M059J (cell line): ENCODE measurements around the gene APCDD1. TPM values are rescaled to one million over a fixed set of nuclear protein-coding genes. Genes with fewer than 3 reads are reported as not detected.
"Not testable (repeated sequence)": the region's sequence is repeated elsewhere in the genome, so short reads cannot be mapped to it uniquely, and the experiment has no call there.

ENCODE experiments used
- DNase-seq: peaks from one replicate; pipeline ENCODE4 v3.0.0-alpha.2; 2012; ENCODE audit warnings: low read depth
- total RNA-seq: library from RNA; depleted of rRNA; stranded (reverse); fragments of >200 nt; shearing (Covaris generic); gene quantifications from 2 replicates; pipeline ENCODE4 v1.2.3, GENCODE V29; 2014

APCDD1 gene
- total RNA-seq, 1 experiment from 2014 or later, result 6.8 TPM

DNA sequence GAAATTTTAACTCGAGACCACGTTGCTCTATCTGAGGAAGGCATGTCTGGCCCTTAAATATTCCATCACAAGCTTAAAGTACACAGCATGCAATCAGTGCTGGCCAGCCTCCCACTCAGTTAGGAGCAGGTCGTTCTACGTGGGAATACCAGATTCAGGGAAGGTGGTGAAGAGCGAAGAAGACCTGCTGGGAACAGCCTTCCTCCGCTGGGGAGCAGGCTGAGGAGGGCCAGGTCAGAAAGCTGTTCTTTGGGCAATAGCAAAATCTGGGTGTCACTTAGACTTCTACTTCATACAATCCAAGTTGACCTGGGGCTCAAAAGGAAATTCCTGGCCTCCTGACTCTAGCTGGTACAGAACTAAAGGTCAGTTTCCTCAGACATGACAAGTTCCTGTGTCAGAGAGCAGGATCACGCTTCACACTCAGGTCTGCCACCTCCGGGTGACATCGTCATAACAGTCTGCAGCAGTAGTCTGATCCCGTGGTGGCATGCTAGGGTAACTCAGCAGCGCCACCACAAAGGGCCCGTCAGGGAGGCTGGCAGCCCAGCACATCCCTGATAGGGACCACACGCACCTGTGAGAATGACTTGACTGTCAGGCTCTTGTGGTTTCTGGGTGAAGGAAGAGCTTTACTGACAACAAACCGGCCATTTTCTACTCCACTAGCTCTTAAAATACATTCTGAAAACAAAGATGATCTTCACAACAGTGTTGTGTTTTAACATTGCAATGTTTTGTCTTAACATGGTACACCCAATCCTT, 36.1 kb downstream of the APCDD1 start:
- DNase-seq, result no peak

DNA sequence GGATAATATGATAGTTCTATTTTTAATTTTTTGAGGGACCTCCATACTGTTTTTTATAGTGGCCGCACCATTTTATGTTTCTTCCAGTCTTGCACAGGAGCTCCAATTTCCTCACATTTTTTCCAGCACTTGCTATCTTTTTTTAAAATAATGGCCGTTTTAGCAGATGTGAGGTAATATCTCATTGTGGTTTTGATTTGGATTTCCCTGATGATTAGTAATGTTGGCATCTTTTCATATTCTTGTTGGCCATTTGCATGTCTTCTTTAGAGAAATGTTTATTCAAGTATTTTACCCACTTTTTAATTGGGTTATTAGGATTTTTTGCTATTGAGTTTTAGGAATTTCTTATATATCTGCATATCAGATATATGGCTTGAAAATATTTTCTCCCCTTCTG, 41.5 kb downstream of the APCDD1 start:
- DNase-seq, result peak; percentile 28

DNA sequence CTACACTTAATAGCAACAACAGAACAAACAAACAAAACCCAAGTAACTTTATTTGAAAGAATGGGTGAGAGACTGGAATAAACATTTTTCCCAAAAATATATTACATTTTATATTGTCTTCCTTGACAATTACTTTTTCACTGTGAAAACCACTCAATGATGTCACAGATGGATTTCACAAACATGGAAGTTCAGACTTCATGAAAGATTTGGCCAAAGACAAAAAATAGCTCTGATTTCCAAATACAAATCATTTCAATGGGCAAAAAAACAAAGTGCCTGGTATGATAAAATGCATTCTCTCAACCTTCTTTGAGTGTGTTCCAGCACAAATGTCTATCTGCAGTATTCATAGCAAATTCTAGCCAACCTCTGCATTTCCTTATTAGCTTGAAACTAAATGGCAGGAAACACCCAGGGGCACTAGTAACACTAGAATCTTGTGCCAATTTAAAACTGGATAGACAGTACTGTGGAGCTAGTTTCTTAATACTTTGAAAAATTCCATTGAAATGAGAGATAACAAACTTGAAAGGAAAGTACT, 42.8 kb downstream of the APCDD1 start:
- peak; percentile 22 for DNase-seq

DNA sequence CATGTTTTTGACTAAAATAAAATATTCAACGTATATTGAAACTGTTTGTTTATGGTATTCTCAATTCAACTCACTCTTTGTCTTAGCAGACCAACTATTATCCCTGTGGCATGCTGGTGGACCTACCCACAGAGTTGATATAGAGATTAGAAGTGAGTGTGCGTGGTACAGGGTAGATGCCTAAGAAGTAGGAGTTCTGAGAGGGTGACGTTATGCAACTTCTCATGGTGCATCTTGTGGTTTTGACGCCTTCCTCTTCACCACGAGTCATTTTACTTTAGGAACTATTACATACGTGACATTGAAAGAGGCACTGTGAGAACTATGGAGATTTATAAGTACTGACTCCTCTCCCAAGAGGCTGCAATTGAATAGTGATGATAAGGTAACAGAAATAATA, 44.8 kb downstream of the APCDD1 start:
- DNase-seq, result no peak

DNA sequence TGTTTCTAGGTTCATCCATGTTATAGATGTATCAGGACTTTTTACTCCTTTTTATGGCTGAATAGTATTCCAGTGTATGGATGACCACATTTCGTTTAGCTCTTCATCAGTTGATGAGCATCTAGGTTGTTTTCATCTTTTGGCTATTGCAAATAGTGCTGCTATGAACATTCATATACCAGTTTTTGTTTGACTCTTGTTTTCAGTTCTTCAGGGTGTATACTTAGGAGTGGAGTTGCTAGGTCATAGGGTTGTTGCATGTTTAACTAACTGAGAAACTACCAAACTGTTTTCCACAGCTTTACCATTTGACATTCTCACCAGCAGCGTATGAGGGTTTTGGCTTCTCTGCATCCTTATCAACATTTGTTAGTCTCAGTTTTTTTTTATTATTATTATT, 45.6 kb downstream of the APCDD1 start:
- no peak for DNase-seq

DNA sequence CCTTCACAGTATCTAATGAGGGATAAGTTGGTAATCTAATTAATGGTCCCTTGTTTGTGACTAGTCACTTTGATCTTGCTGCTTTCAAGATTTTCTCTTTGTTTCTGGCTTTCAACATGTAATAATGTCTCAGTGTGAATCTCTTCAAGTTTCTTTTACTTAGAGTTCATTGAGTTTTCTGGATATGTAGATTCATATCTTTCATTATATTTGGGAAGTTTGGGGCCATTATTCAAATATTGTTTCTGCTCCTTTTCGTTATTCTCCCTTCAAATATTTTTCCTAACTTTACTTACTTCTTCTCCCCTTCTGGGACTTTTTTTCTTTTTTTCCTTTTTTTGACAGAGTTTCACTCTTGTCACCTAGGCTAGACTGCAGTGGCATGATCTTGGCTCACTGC, 50.3 kb downstream of the APCDD1 start:
- DNase-seq, result no peak

DNA sequence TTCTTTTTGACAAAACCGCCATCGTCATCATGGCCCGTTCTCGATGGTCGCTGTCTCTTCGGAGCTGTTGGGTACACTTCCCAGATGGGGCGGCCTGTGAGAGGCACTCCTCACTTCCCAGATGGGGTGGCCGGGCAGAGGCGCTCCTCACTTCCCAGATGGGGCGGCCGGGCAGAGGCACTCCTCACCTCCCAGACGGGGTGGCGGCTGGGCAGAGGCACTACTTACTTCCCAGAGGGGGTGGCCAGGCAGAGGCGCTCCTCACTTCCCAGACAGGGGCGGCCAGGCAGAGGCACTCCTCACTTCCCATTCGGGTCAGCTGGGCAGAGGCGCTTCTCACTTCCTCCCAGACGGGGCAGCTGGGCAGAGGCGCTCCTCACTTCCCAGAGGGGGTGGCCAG, 51.5 kb downstream of the APCDD1 start:
- not testable (repeated sequence) for DNase-seq

DNA sequence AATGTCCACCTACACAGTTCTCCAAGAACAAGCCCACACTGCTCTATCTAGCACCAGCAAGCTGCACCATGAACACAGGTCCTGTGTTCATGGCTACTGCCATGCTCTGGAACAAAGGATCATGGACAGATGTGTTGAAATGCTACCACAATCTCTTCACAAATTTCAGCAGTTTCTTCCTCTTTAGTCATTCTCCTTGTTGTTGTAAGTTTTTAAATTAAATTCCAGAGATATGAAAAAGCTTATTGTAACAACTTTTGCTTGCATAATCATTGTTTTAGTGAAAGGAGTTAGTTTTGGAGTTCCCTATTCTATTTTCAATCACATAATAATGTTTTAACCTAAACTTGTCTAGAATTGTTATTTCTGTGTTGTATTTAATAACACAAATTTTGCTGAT, 54.2 kb downstream of the APCDD1 start:
- DNase-seq, result no peak

DNA sequence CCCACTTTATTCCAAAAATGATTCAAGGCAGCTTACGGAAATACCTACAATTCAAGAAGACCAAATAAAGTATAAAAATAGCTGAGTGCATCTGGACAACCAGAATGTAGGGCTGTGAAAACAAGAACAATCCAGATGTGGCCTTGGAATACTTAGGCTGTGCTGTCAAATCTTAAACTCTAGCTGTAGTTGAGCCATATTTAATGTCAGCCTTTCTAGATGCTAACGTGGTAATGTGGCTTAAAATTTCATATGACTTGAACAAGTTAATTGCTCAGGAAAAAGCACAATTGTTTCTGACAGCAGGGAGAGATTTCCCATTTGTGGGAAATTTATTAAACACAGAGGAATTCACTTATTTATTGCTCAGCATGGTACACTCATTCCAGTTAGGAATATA, 56.8 kb downstream of the APCDD1 start:
- DNase-seq, result no peak

DNA sequence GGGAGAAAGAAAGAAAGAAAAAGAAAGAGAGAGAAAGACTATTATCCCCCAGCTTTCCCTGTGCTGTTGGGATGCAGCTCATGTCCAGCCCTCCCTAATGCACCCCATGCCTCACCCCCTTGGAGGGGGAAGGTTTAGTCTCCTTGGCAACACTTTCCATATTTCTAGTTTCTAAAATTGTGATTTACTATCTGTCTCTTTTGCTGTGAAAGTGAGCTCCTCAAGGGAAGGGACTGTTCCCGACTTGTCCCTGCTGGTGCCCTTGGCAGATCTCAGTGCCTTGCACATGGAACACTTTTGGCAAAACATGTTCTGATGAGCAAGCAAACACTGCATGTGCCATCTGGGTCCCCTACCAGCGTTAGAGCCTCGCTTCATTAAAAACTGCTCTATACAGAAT, 59.6 kb downstream of the APCDD1 start:
- no peak for DNase-seq

DNA sequence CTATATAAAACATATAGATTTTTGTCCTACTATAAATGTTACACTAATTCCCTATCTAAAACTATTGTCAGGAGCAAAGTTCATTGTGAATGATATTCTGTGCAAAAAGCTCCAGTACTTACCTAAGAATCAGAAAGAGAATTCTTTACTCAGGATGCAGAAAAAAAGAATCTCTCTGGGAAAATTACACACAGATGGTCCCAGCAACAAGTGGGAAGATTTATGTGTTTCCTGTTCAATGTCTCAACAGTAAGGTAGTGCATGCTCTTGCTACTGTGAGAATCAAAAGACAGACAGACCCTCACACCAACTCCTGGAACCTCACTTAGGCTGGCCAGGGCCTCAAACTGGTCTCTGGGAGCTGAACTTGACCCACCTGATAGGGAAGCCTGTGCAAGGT, 60.2 kb downstream of the APCDD1 start:
- no peak for DNase-seq

DNA sequence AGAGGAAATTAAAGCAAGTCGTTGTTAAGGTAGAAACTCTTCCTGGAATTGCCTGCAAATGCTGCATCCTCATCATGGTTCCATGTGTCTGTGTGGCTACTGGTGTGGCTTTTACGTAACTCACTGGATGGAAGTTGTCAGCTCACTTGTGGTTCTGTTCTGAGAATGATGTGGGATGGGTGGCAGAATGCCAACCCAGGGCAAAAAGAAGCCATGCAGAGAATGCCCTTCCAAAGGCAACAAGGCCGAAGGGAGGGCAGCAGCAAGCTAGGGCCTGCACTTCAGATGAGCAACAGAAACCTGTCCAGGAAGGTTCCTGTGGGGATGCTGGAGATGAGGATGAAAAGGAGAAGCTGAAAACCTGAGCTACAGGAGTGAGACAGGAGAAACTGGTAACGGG, 61.0 kb downstream of the APCDD1 start:
- no peak for DNase-seq

DNA sequence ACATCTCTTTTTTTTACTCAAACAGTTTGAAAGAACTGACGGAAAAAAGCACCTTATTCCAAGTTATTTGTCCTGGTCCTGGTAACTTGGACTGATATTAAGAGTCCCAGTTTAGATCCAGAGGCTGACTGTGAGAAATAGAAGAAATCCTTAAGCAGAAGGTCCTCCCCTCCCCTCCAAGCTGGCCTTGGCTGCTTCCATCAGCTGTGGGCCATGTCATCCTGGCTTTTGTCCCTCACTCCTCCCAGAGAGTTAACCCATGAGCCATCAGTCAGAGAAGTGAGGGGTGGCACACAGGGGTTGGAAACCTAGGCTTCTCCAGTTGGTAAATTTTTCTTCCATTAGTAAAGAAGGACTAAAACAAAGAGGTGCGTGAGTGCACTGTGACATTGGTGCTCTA, 61.6 kb downstream of the APCDD1 start:
- no peak for DNase-seq

DNA sequence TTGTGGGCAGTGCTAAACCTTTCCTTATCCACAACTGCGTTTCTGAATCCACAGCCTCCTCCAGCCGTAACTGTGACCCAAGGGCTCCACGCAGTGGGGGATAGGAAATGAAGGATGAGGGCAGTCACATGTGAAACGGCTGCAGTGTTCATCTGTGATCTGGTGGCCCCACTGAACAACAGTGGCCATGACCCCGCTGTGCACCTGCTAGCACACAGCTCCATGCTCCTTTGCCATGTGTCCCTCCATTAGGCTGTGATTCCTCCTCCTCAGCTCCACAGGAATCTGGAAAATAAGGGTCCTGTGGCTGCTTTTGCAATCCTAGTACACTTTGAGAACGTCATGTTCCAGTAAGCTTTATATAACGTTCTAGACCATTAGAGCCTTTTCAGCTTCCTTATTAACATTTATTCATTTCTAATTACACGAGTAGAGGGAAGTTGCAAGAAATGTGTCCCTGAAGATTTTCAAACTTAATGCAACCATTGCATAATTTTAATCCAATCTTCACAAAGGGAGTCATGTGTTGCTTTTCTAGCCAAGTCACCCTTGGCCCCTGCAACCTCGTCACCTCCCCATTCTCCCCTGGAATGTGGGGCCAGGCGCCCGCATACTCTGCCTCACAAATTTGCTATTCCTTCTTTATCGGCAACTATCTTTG, 64.3 kb downstream of the APCDD1 start:
- peak; percentile 51 for DNase-seq

DNA sequence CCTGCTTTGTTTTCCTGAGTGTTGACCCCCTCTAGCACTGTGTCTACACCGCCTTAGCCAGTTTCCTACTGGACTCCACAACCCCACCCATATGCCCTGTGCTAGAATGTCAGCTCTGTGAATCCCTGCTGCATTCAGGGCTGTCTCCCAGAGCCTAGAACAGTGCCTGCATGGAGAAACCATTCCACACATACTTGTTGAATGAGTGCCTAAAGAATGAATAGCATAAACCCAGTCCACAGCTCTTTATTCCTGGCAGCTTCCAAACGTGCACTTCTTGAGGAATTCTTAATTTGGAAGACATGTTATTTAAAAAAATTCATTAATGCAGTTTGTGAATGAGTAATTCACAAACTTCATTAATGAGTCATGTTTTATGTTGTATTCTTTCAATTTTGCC, 64.9 kb downstream of the APCDD1 start:
- DNase-seq, result no peak

DNA sequence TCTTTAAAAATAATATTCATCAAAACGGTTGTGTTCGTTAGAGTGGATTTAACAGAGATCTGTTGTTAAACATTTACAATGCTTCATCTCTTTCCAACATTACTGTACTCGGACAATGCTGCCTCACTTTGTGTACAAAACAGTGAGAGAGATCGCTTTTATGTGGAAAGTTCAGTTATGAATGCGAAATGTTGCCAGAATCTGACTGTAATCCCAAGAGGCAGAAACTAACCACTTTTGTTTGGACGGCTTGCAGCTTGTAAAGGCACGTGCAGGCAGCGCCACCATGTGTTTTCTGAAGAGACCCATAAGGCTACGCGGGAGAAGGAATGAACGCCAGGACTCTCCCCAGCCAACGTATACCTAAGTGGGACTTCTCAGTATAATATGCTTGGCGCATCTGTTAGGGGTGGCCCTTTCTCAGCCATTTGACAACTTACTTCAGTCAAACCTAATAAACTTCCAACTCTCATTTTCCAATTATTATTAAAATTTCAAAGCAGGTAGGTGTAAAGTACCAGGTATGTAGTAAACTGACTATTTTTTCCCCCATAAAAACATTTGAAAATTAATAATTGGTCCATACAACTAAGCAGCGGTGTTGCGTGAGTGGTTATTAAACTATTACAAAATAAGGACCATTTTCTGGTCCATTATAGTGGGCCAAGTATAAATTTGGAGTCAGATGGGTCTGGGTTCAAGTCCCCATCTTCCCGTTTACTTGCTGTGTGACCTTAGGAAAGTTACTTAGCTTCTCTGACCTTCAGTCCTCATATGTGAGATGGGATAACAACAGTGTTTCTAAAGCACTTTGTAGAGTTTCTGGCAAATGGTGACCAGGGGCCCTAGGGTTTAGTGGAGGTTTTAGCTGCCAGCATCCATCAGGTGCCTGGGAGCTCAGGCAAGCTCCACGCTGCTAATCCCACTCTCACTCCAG, 65.8 kb downstream of the APCDD1 start:
- peak; percentile 81 for DNase-seq

DNA sequence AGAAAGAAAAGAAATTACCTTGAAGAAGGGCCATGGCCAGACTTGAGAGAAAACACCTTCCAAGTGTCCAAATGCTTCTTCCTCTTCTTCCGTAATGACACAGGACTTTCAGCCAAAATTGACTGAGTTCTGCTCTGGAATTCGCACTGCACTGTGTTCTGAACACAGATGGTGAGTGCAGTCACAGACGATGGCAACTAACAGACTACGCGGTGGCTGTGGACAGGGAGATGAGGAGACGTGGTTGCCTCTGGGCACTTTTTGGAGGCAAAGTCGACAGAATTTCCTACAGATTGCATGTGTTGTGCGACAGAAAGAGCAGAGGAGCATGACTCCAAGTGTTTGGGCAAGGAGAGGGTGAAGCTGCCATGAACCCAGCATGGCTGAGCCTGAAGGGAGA, 67.1 kb downstream of the APCDD1 start:
- no peak for DNase-seq

DNA sequence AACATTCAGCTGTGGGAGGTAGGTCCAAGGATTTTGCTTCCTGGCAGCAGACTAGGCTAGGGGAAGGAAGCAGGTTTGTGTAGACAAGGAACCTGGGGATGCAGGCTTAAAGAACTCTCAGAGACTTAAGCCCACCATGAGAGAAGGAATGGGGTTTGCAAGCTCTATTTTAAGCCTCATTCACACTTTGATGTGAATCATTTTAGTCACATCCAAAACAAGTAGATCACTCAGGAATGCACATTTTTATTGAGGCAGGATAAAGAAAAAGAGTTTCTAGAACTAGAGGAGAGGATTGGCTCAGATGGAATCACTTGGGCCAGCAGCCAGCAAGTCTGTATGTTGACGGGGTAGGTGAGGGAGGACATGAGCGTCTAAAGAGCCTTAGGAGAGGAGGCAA, 68.1 kb downstream of the APCDD1 start:
- DNase-seq, result no peak

DNA sequence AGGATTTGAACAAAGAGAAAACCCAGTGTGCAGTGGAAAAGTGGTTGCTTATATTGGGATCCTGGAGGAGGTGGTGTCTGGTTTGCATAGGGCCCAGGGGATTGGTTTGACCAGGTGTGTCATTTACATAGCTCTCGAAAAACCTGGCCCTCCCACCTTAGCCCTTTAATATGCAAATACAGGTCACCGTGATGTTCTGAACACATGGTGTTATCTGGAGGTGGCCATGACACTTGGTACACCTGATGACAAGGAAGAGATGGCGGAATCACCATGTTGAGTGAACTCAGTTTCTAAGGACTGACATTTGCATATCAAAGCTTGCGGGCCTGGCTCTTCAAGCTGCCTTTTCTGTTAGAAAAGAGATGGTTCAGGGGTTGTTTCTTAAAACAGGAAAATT, 69.1 kb downstream of the APCDD1 start:
- DNase-seq, result no peak

DNA sequence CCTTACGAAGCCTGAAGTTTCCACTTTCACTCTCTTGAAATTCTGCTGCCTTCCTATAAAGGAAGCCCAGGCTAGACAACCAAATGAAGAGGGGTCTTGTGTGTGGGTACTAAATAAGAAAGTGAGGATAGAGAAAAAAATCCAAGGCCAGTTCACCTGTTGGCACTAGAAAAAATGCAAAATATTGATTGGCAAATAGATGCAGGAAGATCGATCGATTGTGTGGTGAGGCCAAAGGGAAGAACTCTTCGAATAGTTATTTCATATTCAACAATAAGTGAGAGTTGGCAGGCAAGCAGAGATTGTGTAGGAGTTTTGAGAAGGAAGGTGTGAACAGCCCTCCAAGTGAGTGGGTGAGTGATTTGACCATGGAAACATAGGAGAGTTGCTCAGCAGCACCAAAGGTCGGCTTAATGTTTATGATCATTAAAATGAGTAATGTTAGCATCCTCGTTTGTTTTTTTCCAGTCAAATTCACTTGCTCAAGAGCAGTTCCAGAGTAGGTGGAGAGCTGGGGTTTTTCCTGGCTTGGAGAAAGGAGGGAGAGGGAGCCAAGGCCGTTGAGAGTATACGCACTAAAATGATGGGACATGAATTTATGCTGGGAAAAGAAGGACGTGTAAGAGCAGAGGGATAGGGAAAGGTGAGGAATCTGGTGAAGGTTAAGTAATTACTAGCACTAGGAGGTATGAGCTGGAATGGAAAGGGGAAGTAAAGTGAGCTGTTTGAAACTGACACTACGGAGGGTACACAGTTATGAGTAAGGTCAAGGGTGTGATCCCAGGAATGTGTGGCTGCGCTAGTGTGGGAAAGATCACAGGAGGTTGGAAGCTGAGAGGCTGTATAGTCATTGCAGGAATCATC, 70.3 kb downstream of the APCDD1 start:
- peak; percentile 79 for DNase-seq

DNA sequence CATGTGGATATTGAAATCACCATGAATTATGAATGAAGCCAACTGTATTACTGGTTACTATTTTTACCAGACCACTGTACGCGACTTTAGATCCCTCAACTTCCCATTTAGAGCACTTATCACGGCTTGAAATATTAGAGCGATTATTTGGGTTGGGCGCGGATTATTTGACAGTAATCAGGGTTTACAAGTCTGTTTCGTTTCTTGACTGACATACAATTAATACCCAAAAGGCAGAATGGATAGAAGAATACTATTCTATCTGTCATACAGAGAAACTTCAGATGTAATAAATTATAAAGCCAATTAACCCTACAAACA, 70.9 kb downstream of the APCDD1 start:
- DNase-seq, result no peak
